H1 (cell line): ENCODE data around the gene STAG2. TPM values are rescaled to one million over a fixed set of nuclear protein-coding genes. Genes with fewer than 3 reads are reported as not detected.

Experiments used
- CTCF ChIA-PET: fragments of 300-600 bp; sonication (Branson Sonifier 250); formaldehyde crosslinking; loops from one replicate; lab custom pipeline; 2021; ENCODE audit not compliant: partially characterized antibody; lab: Charles Lee
- POLR2A ChIA-PET: fragments of 300-600 bp; sonication (Branson Sonifier 250); formaldehyde crosslinking; loops from one replicate; lab custom pipeline; 2021; ENCODE audit warnings: inconsistent platforms; ENCODE audit not compliant: partially characterized antibody; lab: Charles Lee
- DNase-seq, 2 experiments: peaks; one replicate each; pipeline versions ENCODE4 v3.0.0 to v3.0.0-alpha.2; 2010 to 2022; ENCODE audit warnings: low spot score in 2 of 2, low read depth in 1 of 2, mixed read lengths in 1 of 2
- FAIRE-seq: peaks from 2 replicates; lab custom pipeline; 2011; peaks lifted over from hg19 to GRCh38; lab: Jason Lieb, UNC
- H2AFZ ChIP-seq: 2 replicates; pipeline ENCODE4 v1.8.1; 2012; ENCODE audit warnings: low read length, inconsistent platforms
- H2AK5ac ChIP-seq: 2 replicates; pipeline ENCODE4 v1.6.1; 2013; ENCODE audit warnings: low read depth, low read length
- H2BK120ac ChIP-seq: replicated peaks from 2 replicates; pipeline ENCODE3; 2013; ENCODE audit warnings: low read depth, low read length, inconsistent platforms
- H2BK12ac ChIP-seq: 2 replicates; pipeline ENCODE4 v1.6.1; 2013; ENCODE audit warnings: low read depth, low read length
- H2BK15ac ChIP-seq: 2 replicates; pipeline ENCODE4 v1.6.1; 2013; ENCODE audit warnings: low read length
- H2BK20ac ChIP-seq: 2 replicates; pipeline ENCODE4 v1.6.1; 2013; ENCODE audit warnings: low read length
- H2BK5ac ChIP-seq: 2 replicates; pipeline ENCODE4 v1.6.1; 2013; ENCODE audit warnings: low read depth, low read length
- H3K14ac ChIP-seq: 2 replicates; pipeline ENCODE4 v1.6.1; 2013; ENCODE audit warnings: inconsistent platforms; ENCODE audit not compliant: insufficient read length
- H3K18ac ChIP-seq: 2 replicates; pipeline ENCODE4 v1.6.1; 2013; ENCODE audit warnings: low read length; ENCODE audit errors: extremely low read depth
- H3K23ac ChIP-seq: 2 replicates; pipeline ENCODE4 v1.6.1; 2013; ENCODE audit warnings: inconsistent platforms; ENCODE audit not compliant: insufficient read length
- H3K23me2 ChIP-seq: 2 replicates; pipeline ENCODE4 v1.6.1; 2013; ENCODE audit warnings: low read depth, low read length
- H3K27ac ChIP-seq: 2 replicates; pipeline ENCODE4 v1.6.1; 2011; ENCODE audit warnings: low read depth, low read length, inconsistent platforms
- H3K27me3 ChIP-seq, 4 experiments: replicated peaks in 1 of 4; 1 replicate in 1 of 4; 2 replicates in 3 of 4; pipeline versions ENCODE4 v1.6.1 to v1.8.1; 2011 to 2013; ENCODE audit warnings: low read length in 3 of 4, mild to moderate bottlenecking in 3 of 4, inconsistent platforms in 2 of 4, mixed read lengths in 2 of 4, moderate library complexity in 1 of 4; ENCODE audit not compliant: control insufficient read depth in 3 of 4, insufficient read depth in 3 of 4; ENCODE audit errors: extremely low read depth in 1 of 4
- H3K36me3 ChIP-seq, 4 experiments: 2 replicates each; pipeline versions ENCODE4 v1.6.1 to v1.8.1; 2011 to 2013; ENCODE audit warnings: mild to moderate bottlenecking in 4 of 4, low read length in 3 of 4, moderate library complexity in 2 of 4, control low read depth in 1 of 4, inconsistent platforms in 1 of 4; ENCODE audit not compliant: insufficient read depth in 4 of 4, control insufficient read depth in 2 of 4
- H3K4ac ChIP-seq: replicated peaks from 2 replicates; pipeline ENCODE3; 2013; ENCODE audit warnings: low read length, low read depth, mixed read lengths, inconsistent platforms; ENCODE audit not compliant: insufficient read length
- H3K4me1 ChIP-seq, 4 experiments: replicated peaks in 1 of 4; 1 replicate in 1 of 4; 2 replicates in 3 of 4; pipeline versions ENCODE4 v1.6.1 to v1.8.1; 2011 to 2013; ENCODE audit warnings: low read length in 3 of 4, inconsistent platforms in 2 of 4, mixed read lengths in 1 of 4; ENCODE audit not compliant: insufficient read depth in 4 of 4, control insufficient read depth in 3 of 4
- H3K4me2 ChIP-seq, 2 experiments: 2 replicates each; pipeline versions ENCODE4 v1.6.1 to v1.8.1; 2011 to 2013; ENCODE audit warnings: low read depth in 2 of 2, low read length in 2 of 2, control low read depth in 1 of 2, inconsistent platforms in 1 of 2, mild to moderate bottlenecking in 1 of 2; ENCODE audit not compliant: insufficient read depth in 1 of 2
- H3K4me3 ChIP-seq, 4 experiments: fragments of 200-600, 300-600 bp in 1 of 4; sonication (generic), shearing (Covaris generic), sonication (Bioruptor Twin) in 1 of 4; 2 replicates each; pipeline versions ENCODE4 v1.5.1 to v1.8.1; 2011 to 2016; ENCODE audit warnings: low read length in 4 of 4, low read depth in 3 of 4, control low read depth in 2 of 4, inconsistent platforms in 2 of 4, mild to moderate bottlenecking in 2 of 4, mixed read lengths in 1 of 4, moderate library complexity in 1 of 4; ENCODE audit not compliant: insufficient read depth in 2 of 4; ENCODE audit errors: extremely low read depth in 1 of 4
- H3K56ac ChIP-seq: replicated peaks from 2 replicates; pipeline ENCODE3; 2013; ENCODE audit warnings: low read depth, mild to moderate bottlenecking, mixed read lengths, low read length, inconsistent platforms; ENCODE audit not compliant: insufficient read length
- H3K79me1 ChIP-seq: 2 replicates; pipeline ENCODE4 v1.6.1; 2013; ENCODE audit warnings: low read depth, low read length, control low read depth
- H3K79me2 ChIP-seq, 2 experiments: 2 replicates each; pipeline versions ENCODE4 v1.6.1 to v1.8.1; 2012 to 2013; ENCODE audit warnings: low read length in 2 of 2, mild to moderate bottlenecking in 2 of 2, inconsistent platforms in 1 of 2; ENCODE audit not compliant: insufficient read depth in 2 of 2, control insufficient read depth in 1 of 2
- H3K9ac ChIP-seq, 4 experiments: replicated peaks in 1 of 4; 1 replicate in 1 of 4; 2 replicates in 3 of 4; pipeline versions ENCODE4 v1.6.1 to v1.8.1; 2011 to 2013; ENCODE audit warnings: low read depth in 3 of 4, low read length in 3 of 4, control low read depth in 2 of 4, mild to moderate bottlenecking in 2 of 4, moderate library complexity in 2 of 4, inconsistent platforms in 1 of 4; ENCODE audit errors: extremely low read depth in 1 of 4
- H3K9me3 ChIP-seq, 2 experiments: 2 replicates each; pipeline versions ENCODE4 v1.6.1 to v1.8.1; 2012 to 2013; ENCODE audit warnings: mild to moderate bottlenecking in 2 of 2, moderate library complexity in 2 of 2, control low read depth in 1 of 2, inconsistent platforms in 1 of 2, low read depth in 1 of 2, low read length in 1 of 2, mixed read lengths in 1 of 2; ENCODE audit not compliant: insufficient read depth in 2 of 2
- H4K20me1 ChIP-seq, 2 experiments: replicated peaks in 1 of 2; 2 replicates each; pipeline versions ENCODE3 to v1.8.1; 2011 to 2013; ENCODE audit warnings: inconsistent platforms in 2 of 2, low read length in 2 of 2, mild to moderate bottlenecking in 1 of 2; ENCODE audit not compliant: insufficient read depth in 2 of 2, control insufficient read depth in 1 of 2
- H4K5ac ChIP-seq: 2 replicates; pipeline ENCODE4 v1.6.1; 2013; ENCODE audit warnings: low read length, low read depth, mixed read lengths, inconsistent platforms; ENCODE audit not compliant: insufficient read length
- H4K8ac ChIP-seq: 2 replicates; pipeline ENCODE4 v1.8.0; 2013; ENCODE audit warnings: mild to moderate bottlenecking, moderate library complexity, low read length, inconsistent platforms; ENCODE audit not compliant: insufficient read depth; ENCODE audit errors: extremely low read depth
- H4K91ac ChIP-seq: replicated peaks from 2 replicates; pipeline ENCODE3; 2013; ENCODE audit warnings: low read length, mixed read lengths, inconsistent platforms; ENCODE audit not compliant: insufficient read length
- EGR1 ChIP-seq: IDR thresholded peaks from 2 replicates; pipeline ENCODE4 v1.6.1; 2011; ENCODE audit warnings: low read depth, low read length, borderline replicate concordance
- MAFK ChIP-seq: IDR thresholded peaks from 2 replicates; pipeline ENCODE4 v1.6.1; 2012; ENCODE audit warnings: low read depth, mild to moderate bottlenecking, improper control_type of control experiment, low read length
- SIN3A ChIP-seq, 2 experiments: IDR thresholded peaks in 1 of 2; conservative IDR thresholded peaks in 1 of 2; 2 replicates each; pipeline ENCODE4 v1.6.1; 2011 to 2012; ENCODE audit warnings: low read length in 2 of 2, improper control_type of control experiment in 1 of 2, low read depth in 1 of 2, mild to moderate bottlenecking in 1 of 2
- TAF1 ChIP-seq: IDR thresholded peaks from 2 replicates; pipeline ENCODE4 v1.6.1; 2011; ENCODE audit warnings: mild to moderate bottlenecking, low read depth, low read length
- TAF7 ChIP-seq: optimal IDR thresholded peaks from 2 replicates; pipeline ENCODE3; 2011; ENCODE audit warnings: low read depth, mild to moderate bottlenecking, inconsistent platforms, low read length, moderate library complexity, borderline replicate concordance
- WGBS, 2 experiments: shearing (Covaris generic) in 1 of 2; methylation state at CpG; one replicate each; pipeline versions ENCODE4 v1.1.6 to v1.1.7; 2013 to 2015; ENCODE audit warnings: low lambda C conversion rate in 2 of 2, mixed read lengths in 2 of 2, inconsistent platforms in 1 of 2, low coverage in 1 of 2, missing lambda C conversion rate in 1 of 2; ENCODE audit not compliant: insufficient replicate concordance in 2 of 2, insufficient coverage in 1 of 2, insufficient read length in 1 of 2; ENCODE audit errors: extremely low coverage in 1 of 2, missing lambda C conversion rate in 1 of 2; 5-methylcytosine and 5-hydroxymethylcytosine counted together
- polyA plus RNA-seq, 7 experiments: library from polyadenylated mRNA; depleted of rRNA in 3 of 7; stranded (reverse) in 5 of 7; unstranded in 2 of 7; fragments of >200 nt in 5 of 7; fragments of 200-250 nt in 2 of 7; gene quantifications; 1 replicate in 5 of 7; 2 replicates in 1 of 7; 4 replicates in 1 of 7; pipeline versions ENCODE4 v1.2.1 to v1.2.3, GENCODE V29; 2011 to 2013; ENCODE audit warnings: missing spikeins in 2 of 7, mixed read lengths in 2 of 7
- total RNA-seq: library from RNA; stranded (reverse); fragmentation: NEBNext Ultra II Directional; extraction: Animal tissue kit (Norgen Biotek cat#: 25700); gene quantifications from 2 replicates; pipeline ENCODE4 v1.2.1, GENCODE V29; 2021

The STAG2 gene
- total and polyA plus RNA-seq, 2 of the 8 experiments (the other 6 are each of a cell fraction or from before 2014, with no cell fraction given): 20.3 to 94.9 TPM

DNA sequence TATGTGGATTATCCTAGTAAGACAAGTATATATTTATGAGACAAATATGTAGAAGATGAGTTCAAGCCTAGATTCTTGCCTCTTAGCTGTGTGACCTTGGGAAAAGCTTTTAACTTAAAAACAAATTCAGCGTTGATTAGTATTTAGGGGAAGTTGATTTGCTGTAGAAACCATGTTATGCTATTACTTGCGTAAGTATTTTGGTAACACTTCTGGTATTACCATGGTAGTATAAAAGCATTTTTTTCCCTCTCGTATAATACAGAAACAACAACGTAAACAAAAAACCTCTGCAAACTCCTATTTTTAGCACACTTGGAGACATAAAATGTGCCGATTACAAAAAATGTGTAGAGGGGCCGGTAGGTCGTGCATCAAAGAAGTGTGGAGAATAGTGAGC, 33.2 kb downstream of the STAG2 start:
- Histone ChIP-seq H3K4me2 (no peak overlapping the region), H3K9ac (no peak overlapping the region), H2BK120ac (no peak overlapping the region), H2AFZ (no peak overlapping the region), H3K79me2 (peaks cover 4 to 95% of the 10 kb centered on the region in 2 experiments; a peak in 3 of 4 replicates), H3K14ac (no peak overlapping the region), H2BK20ac (no peak overlapping the region), H3K23ac (no peak overlapping the region), H4K5ac (no peak overlapping the region), H3K56ac (no peak overlapping the region), H3K4me3 (no peak overlapping the region), H4K20me1 (peaks cover 1 to 15% of the 10 kb centered on the region in 2 experiments), H3K9me3 (no peaks in the 10 kb centered on the region), H2AK5ac (no peak overlapping the region), H3K4me1 (peaks cover 0 to 4% (median 0%) of the 10 kb centered on the region in 4 experiments; a peak in 1 of 7 replicates), H3K23me2 (no peaks in the 10 kb centered on the region), H3K79me1 (no peaks in the 10 kb centered on the region; the same call in 1 of the 2 replicates), H4K91ac (no peak overlapping the region), H3K18ac (no peak overlapping the region), H4K8ac (no peak overlapping the region), H3K27ac (no peak overlapping the region), H3K36me3 (no peaks in the 10 kb centered on the region), H2BK5ac (no peak overlapping the region), H3K4ac (no peak overlapping the region), H2BK12ac (no peak overlapping the region), H3K27me3 (no peaks in the 10 kb centered on the region), H2BK15ac (no peak overlapping the region)
- no peak for FAIRE-seq
- ChIA-PET CTCF (interaction anchor here (1.0 to 1.3 kb wide), 2 partner anchors 20 to 161 kb away, joined by 3 to 4 read pairs; no protein-coding TSS in a partner anchor), POLR2A (no interaction called here)
- DNase-seq: no peak
- 96% methylated on average over 7 of the region's 7 CpGs; no CpG with 5 or more reads in 1 of the 2 experiments for WGBS, 2 experiments
- no peak for TF ChIP-seq TAF1
- TF ChIP-seq MAFK: no peak
- no peak for TF ChIP-seq EGR1
- no peak for TF ChIP-seq TAF7
- no peak for TF ChIP-seq SIN3A (conservative IDR thresholded peaks at IDR 0.05 in 1 of 2, IDR thresholded peaks at IDR 0.05 in 1 of 2; ENCODE audit: low read depth in 1 of 2, low read length in 2 of 2)
